Sigmoid colon (tissue), 3 donors: ENCODE results near the gene ADGRG6.

ENCODE experiments used
- CTCF ChIP-seq, 4 experiments: fragments of 450-650 bp in 3 of 4; fragments of 200-600 bp in 1 of 4; IDR thresholded peaks; one replicate each; pipeline ENCODE4 v1.5.1; 2016 to 2019; ENCODE audit warnings: antibody characterized with exemption in 4 of 4, mild to moderate bottlenecking in 3 of 4, moderate library complexity in 2 of 4
- POLR2A ChIP-seq, 2 donors: fragments of 450-650 bp; IDR thresholded peaks; one replicate each; pipeline ENCODE4 v1.6.1; 2016; ENCODE audit warnings: antibody characterized with exemption in 2 of 2, mild to moderate bottlenecking in 2 of 2, moderate library complexity in 2 of 2

DNA sequence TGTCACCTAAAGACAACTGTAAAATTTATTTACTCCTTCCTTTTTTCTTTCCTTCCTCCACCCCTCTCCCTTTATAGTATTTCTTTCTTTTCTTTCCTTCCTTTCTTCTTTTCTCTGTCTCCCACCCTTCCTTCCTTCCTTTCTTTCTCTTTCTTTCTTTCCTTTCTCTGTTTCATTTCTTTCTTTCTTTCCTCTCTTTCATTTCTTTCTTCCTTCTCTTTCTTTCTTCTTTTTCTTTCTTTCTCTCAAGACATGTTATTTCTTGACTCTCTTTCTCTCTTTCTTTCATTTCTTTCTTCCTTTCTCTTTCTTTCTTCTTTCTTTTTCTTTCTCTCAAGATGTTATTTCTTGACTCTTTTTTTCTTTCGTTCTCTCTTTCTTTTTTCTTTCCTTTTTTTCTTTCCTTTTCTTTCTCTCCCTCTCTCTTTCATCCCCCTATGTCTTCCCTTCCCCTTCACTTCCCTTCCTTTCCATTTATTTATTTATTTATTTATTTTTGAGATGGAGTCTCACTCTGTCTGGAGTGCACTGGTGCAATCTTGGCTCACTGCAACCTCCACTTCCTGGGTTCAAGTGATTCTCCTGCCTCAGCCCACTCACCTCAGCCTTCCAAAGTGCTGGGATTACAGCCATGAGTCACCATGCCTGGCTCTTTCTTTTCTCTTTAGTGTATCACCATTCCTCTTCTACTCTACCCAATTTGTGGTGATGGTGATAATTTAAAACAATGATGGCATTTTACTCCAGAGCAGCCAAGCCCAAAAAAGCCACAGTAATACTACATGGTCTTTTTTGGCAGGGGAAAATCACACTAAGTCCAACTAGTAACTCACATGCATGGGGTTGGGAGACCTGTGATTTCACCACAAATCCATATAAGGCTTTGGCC is 188.2 kb downstream of the ADGRG6 start:
- TF ChIP-seq CTCF (IDR thresholded peaks at IDR 0.05) (no peak), POLR2A (IDR thresholded peaks at IDR 0.05) (no peak)
